H9 (cell line): ENCODE data around the gene PUDP. TPM values are rescaled to one million over a fixed set of nuclear protein-coding genes. Genes with fewer than 3 reads are reported as not detected.

Source experiments
- DNase-seq: peaks from one replicate; pipeline ENCODE4 v3.0.0-alpha.2; 2017
- H2AFZ ChIP-seq: one replicate; pipeline ENCODE4 v1.6.1; 2013; ENCODE audit warnings: mild to moderate bottlenecking, low read length, control low read depth, moderate library complexity
- H2AK5ac ChIP-seq: 2 replicates; pipeline ENCODE4 v1.6.1; 2013; ENCODE audit warnings: low read length, control low read depth, mixed read lengths; ENCODE audit not compliant: insufficient read length
- H2BK120ac ChIP-seq: one replicate; pipeline ENCODE4 v1.6.1; 2013; ENCODE audit warnings: low read depth, mild to moderate bottlenecking, low read length, control low read depth, inconsistent platforms; ENCODE audit not compliant: poor library complexity, severe bottlenecking
- H2BK12ac ChIP-seq: 2 replicates; pipeline ENCODE4 v1.6.1; 2013; ENCODE audit warnings: low read length, control low read depth, mixed read lengths, low read depth; ENCODE audit not compliant: insufficient read length
- H2BK15ac ChIP-seq: 2 replicates; pipeline ENCODE4 v1.6.1; 2013; ENCODE audit warnings: low read depth, low read length, control low read depth
- H2BK20ac ChIP-seq: one replicate; pipeline ENCODE4 v1.6.1; 2013; ENCODE audit warnings: low read depth, mild to moderate bottlenecking, low read length, control low read depth, inconsistent platforms; ENCODE audit not compliant: poor library complexity, severe bottlenecking
- H2BK5ac ChIP-seq: 2 replicates; pipeline ENCODE4 v1.6.1; 2013; ENCODE audit warnings: low read length, control low read depth, mixed read lengths; ENCODE audit not compliant: insufficient read length
- H3K14ac ChIP-seq: 2 replicates; pipeline ENCODE4 v1.6.1; 2013; ENCODE audit warnings: low read length, control low read depth; ENCODE audit not compliant: insufficient read depth
- H3K18ac ChIP-seq: 2 replicates; pipeline ENCODE4 v1.6.1; 2013; ENCODE audit warnings: low read depth, mild to moderate bottlenecking, mixed read lengths, low read length, control low read depth; ENCODE audit not compliant: insufficient read length
- H3K23ac ChIP-seq: 2 replicates; pipeline ENCODE4 v1.6.1; 2013; ENCODE audit warnings: low read length, control low read depth, mixed read lengths, low read depth; ENCODE audit not compliant: insufficient read length
- H3K23me2 ChIP-seq: 2 replicates; pipeline ENCODE4 v1.6.1; 2013; ENCODE audit warnings: low read depth, mild to moderate bottlenecking, mixed read lengths, low read length, control low read depth; ENCODE audit not compliant: insufficient read length, poor library complexity, severe bottlenecking
- H3K27ac ChIP-seq: 2 replicates; pipeline ENCODE4 v1.5.1; 2013; ENCODE audit warnings: low read length, control low read depth, mixed read lengths, low read depth; ENCODE audit not compliant: insufficient read length
- H3K27me3 ChIP-seq: 2 replicates; pipeline ENCODE4 v1.6.1; 2013; ENCODE audit warnings: low read length, control low read depth, inconsistent platforms; ENCODE audit not compliant: insufficient read depth
- H3K4ac ChIP-seq: 2 replicates; pipeline ENCODE4 v1.6.1; 2013; ENCODE audit warnings: low read depth, mild to moderate bottlenecking, control low read depth, inconsistent platforms, low read length, moderate library complexity
- H3K4me1 ChIP-seq: 2 replicates; pipeline ENCODE4 v1.6.1; 2013; ENCODE audit warnings: low read length, control low read depth, inconsistent platforms; ENCODE audit not compliant: insufficient read depth
- H3K4me2 ChIP-seq: 2 replicates; pipeline ENCODE4 v1.6.1; 2013; ENCODE audit warnings: low read length, control low read depth, mixed read lengths; ENCODE audit not compliant: insufficient read length, insufficient read depth
- H3K56ac ChIP-seq: 2 replicates; pipeline ENCODE4 v1.6.1; 2013; ENCODE audit warnings: low read depth, mild to moderate bottlenecking, mixed read lengths, low read length, control low read depth; ENCODE audit not compliant: insufficient read length
- H3K79me1 ChIP-seq: 2 replicates; pipeline ENCODE4 v1.6.1; 2013; ENCODE audit warnings: low read depth, mild to moderate bottlenecking, moderate library complexity, low read length, control low read depth, inconsistent platforms; ENCODE audit not compliant: insufficient read depth, poor library complexity, severe bottlenecking
- H3K79me2 ChIP-seq: 2 replicates; pipeline ENCODE4 v1.6.1; 2013; ENCODE audit warnings: low read length, control low read depth, inconsistent platforms; ENCODE audit not compliant: insufficient read depth
- H3K9ac ChIP-seq: 2 replicates; pipeline ENCODE4 v1.6.1; 2013; ENCODE audit warnings: low read length, control low read depth, mixed read lengths; ENCODE audit not compliant: insufficient read length; ENCODE audit errors: extremely low read depth
- H3K9me3 ChIP-seq: one replicate; pipeline ENCODE4 v1.6.1; 2013; ENCODE audit warnings: low read depth, low read length, inconsistent platforms; ENCODE audit not compliant: control insufficient read depth
- H3T11ph ChIP-seq: one replicate; pipeline ENCODE4 v1.6.1; 2013; ENCODE audit warnings: mild to moderate bottlenecking, low read length, control low read depth, inconsistent platforms
- H4K20me1 ChIP-seq: one replicate; pipeline ENCODE4 v1.6.1; 2013; ENCODE audit not compliant: control insufficient read depth, insufficient read length, insufficient read depth
- H4K5ac ChIP-seq: 2 replicates; pipeline ENCODE4 v1.6.1; 2013; ENCODE audit warnings: low read depth, mild to moderate bottlenecking, mixed read lengths, low read length, control low read depth; ENCODE audit not compliant: insufficient read length
- H4K8ac ChIP-seq: replicated peaks from 2 replicates; pipeline ENCODE4 v1.6.1; 2013; ENCODE audit warnings: low read length, control low read depth, mixed read lengths, low read depth; ENCODE audit not compliant: insufficient read length
- H4K91ac ChIP-seq: 2 replicates; pipeline ENCODE4 v1.6.1; 2013; ENCODE audit warnings: low read depth, mild to moderate bottlenecking, moderate library complexity, mixed read lengths, low read length, control low read depth; ENCODE audit not compliant: insufficient read length
- H3K27ac Mint-ChIP-seq, 3 experiments: 2 replicates in 2 of 3; 3 replicates in 1 of 3; pipeline ENCODE4 v1.8.0; 2020 to 2021; ENCODE audit warnings: mixed read lengths in 3 of 3, mild to moderate bottlenecking in 1 of 3, moderate library complexity in 1 of 3
- H3K27me3 Mint-ChIP-seq: 2 replicates; pipeline ENCODE4 v1.8.0; 2021; ENCODE audit warnings: low read depth, mild to moderate bottlenecking, moderate library complexity, mixed read lengths
- H3K36me3 Mint-ChIP-seq, 3 experiments: 2 replicates in 2 of 3; 3 replicates in 1 of 3; pipeline ENCODE4 v1.8.0; 2020 to 2021; ENCODE audit warnings: low read depth in 3 of 3, mixed read lengths in 3 of 3; ENCODE audit not compliant: insufficient read depth in 1 of 3
- H3K4me1 Mint-ChIP-seq, 2 experiments: 2 replicates each; pipeline ENCODE4 v1.8.0; 2020; ENCODE audit warnings: mixed read lengths in 2 of 2
- H3K4me3 Mint-ChIP-seq, 2 experiments: 2 replicates in 1 of 2; 3 replicates in 1 of 2; pipeline ENCODE4 v1.8.0; 2020 to 2021; ENCODE audit warnings: mild to moderate bottlenecking in 2 of 2, mixed read lengths in 2 of 2, moderate library complexity in 1 of 2
- H3K9me3 Mint-ChIP-seq, 2 experiments: 2 replicates in 1 of 2; 3 replicates in 1 of 2; pipeline ENCODE4 v1.8.0; 2020; ENCODE audit warnings: mild to moderate bottlenecking in 2 of 2, mixed read lengths in 2 of 2, moderate library complexity in 1 of 2
- WGBS: extraction: QIAGEN DNeasy Blood & Tissue Kit; methylation state at CpG from one replicate; pipeline ENCODE4 v1.1.7; 2013; ENCODE audit warnings: missing lambda C conversion rate, low lambda C conversion rate, mixed read lengths; ENCODE audit not compliant: insufficient read length; ENCODE audit errors: extremely low coverage; 5-methylcytosine and 5-hydroxymethylcytosine counted together
- total RNA-seq: library from RNA; stranded (reverse); gene quantifications from 2 replicates; pipeline ENCODE4 v1.2.1, GENCODE V29; 2021
- TF ChIP-seq, protein P1 (sequence below): fragments of 200-600 bp; sonication (generic); conservative IDR thresholded peaks from 3 replicates; pipeline ENCODE4 v1.8.0; 2021; ENCODE audit warnings: antibody characterized with exemption, mild to moderate bottlenecking

PUDP gene
- total RNA-seq, 1 experiment from 2014 or later = 46.3 TPM

- no peak overlapping the region for H4K5ac ChIP-seq
- peaks cover 3% of the 10 kb centered on the region; the same call in 1 of the 2 replicates for H3K79me2 ChIP-seq
- no peak overlapping the region for H2BK120ac ChIP-seq
- H4K91ac ChIP-seq = no peak overlapping the region
- no peak overlapping the region for H3K4me2 ChIP-seq
- no peaks in the 10 kb centered on the region for H3K23me2 ChIP-seq
- no peak overlapping the region for H3K4ac ChIP-seq
- no peak overlapping the region for H2BK5ac ChIP-seq
- peaks cover 2% of the 10 kb centered on the region; the same call in 1 of the 2 replicates for H3K4me1 ChIP-seq
- no peak overlapping the region for H2BK20ac ChIP-seq
- no peak overlapping the region for H3K27ac ChIP-seq
- H3K4me3 Mint-ChIP-seq = no peak overlapping the region
- no peak overlapping the region for H2AFZ ChIP-seq
- peaks cover 33 to 40% of the 10 kb centered on the region in 2 experiments for H3K4me1 Mint-ChIP-seq
- no peak for DNase-seq
- no peaks in the 10 kb centered on the region for H3K27me3 Mint-ChIP-seq
- no peak overlapping the region for H3K14ac ChIP-seq
- no peak overlapping the region for H4K8ac ChIP-seq
- H3K56ac ChIP-seq = no peak overlapping the region
- no peak overlapping the region for H3K9ac ChIP-seq
- no peak overlapping the region for H2BK12ac ChIP-seq
- H3K9me3 ChIP-seq = no peaks in the 10 kb centered on the region
- no peak overlapping the region for H2BK15ac ChIP-seq
- H3K27me3 ChIP-seq = no peaks in the 10 kb centered on the region
- H3K9me3 Mint-ChIP-seq = peaks cover 0 to 8% of the 10 kb centered on the region in 2 experiments; a peak in 3 of 5 replicates
- no peaks in the 10 kb centered on the region for H4K20me1 ChIP-seq
- H3K23ac ChIP-seq = no peak overlapping the region
- no peak overlapping the region for H3K27ac Mint-ChIP-seq
- TF ChIP-seq, protein P1, sequence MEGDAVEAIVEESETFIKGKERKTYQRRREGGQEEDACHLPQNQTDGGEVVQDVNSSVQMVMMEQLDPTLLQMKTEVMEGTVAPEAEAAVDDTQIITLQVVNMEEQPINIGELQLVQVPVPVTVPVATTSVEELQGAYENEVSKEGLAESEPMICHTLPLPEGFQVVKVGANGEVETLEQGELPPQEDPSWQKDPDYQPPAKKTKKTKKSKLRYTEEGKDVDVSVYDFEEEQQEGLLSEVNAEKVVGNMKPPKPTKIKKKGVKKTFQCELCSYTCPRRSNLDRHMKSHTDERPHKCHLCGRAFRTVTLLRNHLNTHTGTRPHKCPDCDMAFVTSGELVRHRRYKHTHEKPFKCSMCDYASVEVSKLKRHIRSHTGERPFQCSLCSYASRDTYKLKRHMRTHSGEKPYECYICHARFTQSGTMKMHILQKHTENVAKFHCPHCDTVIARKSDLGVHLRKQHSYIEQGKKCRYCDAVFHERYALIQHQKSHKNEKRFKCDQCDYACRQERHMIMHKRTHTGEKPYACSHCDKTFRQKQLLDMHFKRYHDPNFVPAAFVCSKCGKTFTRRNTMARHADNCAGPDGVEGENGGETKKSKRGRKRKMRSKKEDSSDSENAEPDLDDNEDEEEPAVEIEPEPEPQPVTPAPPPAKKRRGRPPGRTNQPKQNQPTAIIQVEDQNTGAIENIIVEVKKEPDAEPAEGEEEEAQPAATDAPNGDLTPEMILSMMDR = no peak
- H3K36me3 Mint-ChIP-seq = peaks cover 15 to 22% (median 17%) of the 10 kb centered on the region in 3 experiments
- no CpG with 5 or more reads among the region's 2 CpGs for WGBS
- no peaks in the 10 kb centered on the region for H3K79me1 ChIP-seq
- no peak overlapping the region for H3T11ph ChIP-seq
- H3K18ac ChIP-seq = no peak overlapping the region
- no peak overlapping the region for H2AK5ac ChIP-seq
Observed at GRCh38 chrX:7120878-7121219, 27.1 kb downstream of the PUDP start.
